ENCODE data around the gene MTCP1.

DNA sequence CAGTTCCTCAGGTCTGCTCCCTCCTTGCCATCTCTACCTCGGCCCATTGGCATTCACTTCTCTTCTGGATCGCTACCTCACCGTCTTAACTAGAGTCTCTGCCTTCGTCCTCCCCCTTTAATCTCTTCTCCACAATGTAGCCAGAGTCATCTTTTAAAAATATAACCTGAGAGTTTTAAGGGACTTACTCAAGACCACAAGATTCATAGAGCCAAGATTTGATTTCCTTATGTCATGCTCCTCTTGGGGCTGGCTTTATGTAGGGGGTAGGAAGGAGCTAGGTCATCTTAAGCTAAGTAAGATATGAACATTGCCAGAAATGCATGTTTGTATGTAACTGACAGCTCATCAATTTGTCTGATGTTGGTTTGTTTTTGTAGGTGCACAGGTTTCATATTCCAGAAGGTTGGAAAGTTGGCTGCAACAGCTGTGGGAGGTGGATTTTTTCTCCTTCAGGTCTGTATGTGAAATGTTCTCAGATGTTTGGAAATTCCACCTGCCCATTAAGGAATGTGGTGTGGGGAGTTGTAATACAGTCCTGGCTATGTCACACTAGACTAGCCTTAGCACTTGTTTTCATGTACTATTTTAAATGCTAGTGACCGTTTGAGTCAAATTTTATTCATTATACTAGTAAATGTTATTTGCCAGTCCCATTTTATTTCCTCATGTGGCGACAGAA lies 24.7 kb downstream of the MTCP1 start:
- TF ChIP-seq, protein P1, sequence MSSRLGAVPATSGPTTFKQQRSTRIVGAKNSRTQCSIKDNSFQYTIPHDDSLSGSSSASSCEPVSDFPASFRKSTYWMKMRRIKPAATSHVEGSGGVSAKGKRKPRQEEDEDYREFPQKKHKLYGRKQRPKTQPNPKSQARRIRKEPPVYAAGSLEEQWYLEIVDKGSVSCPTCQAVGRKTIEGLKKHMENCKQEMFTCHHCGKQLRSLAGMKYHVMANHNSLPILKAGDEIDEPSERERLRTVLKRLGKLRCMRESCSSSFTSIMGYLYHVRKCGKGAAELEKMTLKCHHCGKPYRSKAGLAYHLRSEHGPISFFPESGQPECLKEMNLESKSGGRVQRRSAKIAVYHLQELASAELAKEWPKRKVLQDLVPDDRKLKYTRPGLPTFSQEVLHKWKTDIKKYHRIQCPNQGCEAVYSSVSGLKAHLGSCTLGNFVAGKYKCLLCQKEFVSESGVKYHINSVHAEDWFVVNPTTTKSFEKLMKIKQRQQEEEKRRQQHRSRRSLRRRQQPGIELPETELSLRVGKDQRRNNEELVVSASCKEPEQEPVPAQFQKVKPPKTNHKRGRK (tag; IDR thresholded peaks at IDR 0.05) = no peak
- no peak for TF ChIP-seq EZH2 (IDR thresholded peaks at IDR 0.05; ENCODE audit: borderline replicate concordance, low read depth, low read length)
- TF ChIP-seq ZNF707 (CRISPR knock-in tag; conservative IDR thresholded peaks at IDR 0.05) = no peak
- no peak for TF ChIP-seq SRF (CRISPR knock-in tag; IDR thresholded peaks at IDR 0.05)
- TF ChIP-seq, protein P2, sequence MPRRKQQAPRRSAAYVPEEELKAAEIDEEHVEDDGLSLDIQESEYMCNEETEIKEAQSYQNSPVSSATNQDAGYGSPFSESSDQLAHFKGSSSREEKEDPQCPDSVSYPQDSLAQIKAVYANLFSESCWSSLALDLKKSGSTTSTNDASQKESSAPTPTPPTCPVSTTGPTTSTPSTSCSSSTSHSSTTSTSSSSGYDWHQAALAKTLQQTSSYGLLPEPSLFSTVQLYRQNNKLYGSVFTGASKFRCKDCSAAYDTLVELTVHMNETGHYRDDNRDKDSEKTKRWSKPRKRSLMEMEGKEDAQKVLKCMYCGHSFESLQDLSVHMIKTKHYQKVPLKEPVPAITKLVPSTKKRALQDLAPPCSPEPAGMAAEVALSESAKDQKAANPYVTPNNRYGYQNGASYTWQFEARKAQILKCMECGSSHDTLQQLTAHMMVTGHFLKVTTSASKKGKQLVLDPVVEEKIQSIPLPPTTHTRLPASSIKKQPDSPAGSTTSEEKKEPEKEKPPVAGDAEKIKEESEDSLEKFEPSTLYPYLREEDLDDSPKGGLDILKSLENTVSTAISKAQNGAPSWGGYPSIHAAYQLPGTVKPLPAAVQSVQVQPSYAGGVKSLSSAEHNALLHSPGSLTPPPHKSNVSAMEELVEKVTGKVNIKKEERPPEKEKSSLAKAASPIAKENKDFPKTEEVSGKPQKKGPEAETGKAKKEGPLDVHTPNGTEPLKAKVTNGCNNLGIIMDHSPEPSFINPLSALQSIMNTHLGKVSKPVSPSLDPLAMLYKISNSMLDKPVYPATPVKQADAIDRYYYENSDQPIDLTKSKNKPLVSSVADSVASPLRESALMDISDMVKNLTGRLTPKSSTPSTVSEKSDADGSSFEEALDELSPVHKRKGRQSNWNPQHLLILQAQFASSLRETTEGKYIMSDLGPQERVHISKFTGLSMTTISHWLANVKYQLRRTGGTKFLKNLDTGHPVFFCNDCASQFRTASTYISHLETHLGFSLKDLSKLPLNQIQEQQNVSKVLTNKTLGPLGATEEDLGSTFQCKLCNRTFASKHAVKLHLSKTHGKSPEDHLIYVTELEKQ (CRISPR knock-in tag; IDR thresholded peaks at IDR 0.05) = no peak
